ENCODE results near the gene TLE3. TPM values are rescaled to one million over a fixed set of nuclear protein-coding genes. Genes with fewer than 3 reads are reported as not detected.
A peak's percentile ranks its signal among the peaks of the same experiment; 100 is the strongest.

Gene TLE3
- total RNA-seq, 1 experiment from 2014 or later = 98.2 TPM

GRCh38 chr15:70014860-70015490 lies 82.7 kb downstream of the TLE3 start:
- H3K4me3 Mint-ChIP-seq = peak overlapping the region in 1 of 2 experiments; percentile 48; a peak in 2 of 5 replicates

More at GRCh38 chr15:70014860-70015490, 82.7 kb downstream of the TLE3 start:
- Histone ChIP-seq H3K23ac (ENCODE audit: insufficient read length, low read depth, low read length) (no peak overlapping the region), H2BK20ac (ENCODE audit: low read depth, low read length, poor library complexity, severe bottlenecking) (no peak overlapping the region), H2BK5ac (ENCODE audit: insufficient read length, low read length) (no peak overlapping the region), H2BK12ac (ENCODE audit: insufficient read length, low read depth, low read length) (no peak overlapping the region), H3K27ac (ENCODE audit: insufficient read length, low read depth, low read length) (no peak overlapping the region), H3K79me1 (ENCODE audit: insufficient read depth, low read depth, low read length, poor library complexity, severe bottlenecking) (no peaks in the 10 kb centered on the region), H3K4me1 (ENCODE audit: insufficient read depth, low read length) (no peaks in the 10 kb centered on the region; the same call in 1 of the 2 replicates), H2AK5ac (ENCODE audit: insufficient read length, low read length) (no peak overlapping the region), H3K27me3 (ENCODE audit: insufficient read depth, low read length) (no peaks in the 10 kb centered on the region), H2BK120ac (ENCODE audit: low read depth, low read length, poor library complexity, severe bottlenecking) (no peak overlapping the region), H3K23me2 (ENCODE audit: insufficient read length, low read depth, low read length, poor library complexity, severe bottlenecking) (no peaks in the 10 kb centered on the region), H4K8ac (replicated peaks; ENCODE audit: insufficient read length, low read depth, low read length) (no peak overlapping the region), H3K14ac (ENCODE audit: insufficient read depth, low read length) (no peak overlapping the region), H3K9ac (ENCODE audit: extremely low read depth, insufficient read length, low read length) (no peak overlapping the region), H3K56ac (ENCODE audit: insufficient read length, low read depth, low read length) (no peak overlapping the region), H4K5ac (ENCODE audit: insufficient read length, low read depth, low read length) (no peak overlapping the region), H4K91ac (ENCODE audit: insufficient read length, low read depth, low read length) (no peak overlapping the region), H3K9me3 (ENCODE audit: control insufficient read depth, low read depth, low read length) (no peaks in the 10 kb centered on the region), H3K18ac (ENCODE audit: insufficient read length, low read depth, low read length) (no peak overlapping the region), H3K4me2 (ENCODE audit: insufficient read depth, insufficient read length, low read length) (peak overlapping the region; percentile 23), H2AFZ (ENCODE audit: low read length) (no peak overlapping the region), H2BK15ac (ENCODE audit: low read depth, low read length) (no peak overlapping the region), H3T11ph (ENCODE audit: low read length) (no peak overlapping the region), H4K20me1 (ENCODE audit: control insufficient read depth, insufficient read depth, insufficient read length) (no peaks in the 10 kb centered on the region), H3K4ac (ENCODE audit: low read depth, low read length) (no peak overlapping the region), H3K79me2 (ENCODE audit: insufficient read depth, low read length) (no peaks in the 10 kb centered on the region)
- TF ChIP-seq, protein P1, sequence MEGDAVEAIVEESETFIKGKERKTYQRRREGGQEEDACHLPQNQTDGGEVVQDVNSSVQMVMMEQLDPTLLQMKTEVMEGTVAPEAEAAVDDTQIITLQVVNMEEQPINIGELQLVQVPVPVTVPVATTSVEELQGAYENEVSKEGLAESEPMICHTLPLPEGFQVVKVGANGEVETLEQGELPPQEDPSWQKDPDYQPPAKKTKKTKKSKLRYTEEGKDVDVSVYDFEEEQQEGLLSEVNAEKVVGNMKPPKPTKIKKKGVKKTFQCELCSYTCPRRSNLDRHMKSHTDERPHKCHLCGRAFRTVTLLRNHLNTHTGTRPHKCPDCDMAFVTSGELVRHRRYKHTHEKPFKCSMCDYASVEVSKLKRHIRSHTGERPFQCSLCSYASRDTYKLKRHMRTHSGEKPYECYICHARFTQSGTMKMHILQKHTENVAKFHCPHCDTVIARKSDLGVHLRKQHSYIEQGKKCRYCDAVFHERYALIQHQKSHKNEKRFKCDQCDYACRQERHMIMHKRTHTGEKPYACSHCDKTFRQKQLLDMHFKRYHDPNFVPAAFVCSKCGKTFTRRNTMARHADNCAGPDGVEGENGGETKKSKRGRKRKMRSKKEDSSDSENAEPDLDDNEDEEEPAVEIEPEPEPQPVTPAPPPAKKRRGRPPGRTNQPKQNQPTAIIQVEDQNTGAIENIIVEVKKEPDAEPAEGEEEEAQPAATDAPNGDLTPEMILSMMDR (conservative IDR thresholded peaks at IDR 0.05) = no peak
- Mint-ChIP-seq H3K4me1 (peaks cover 30 to 36% of the 10 kb centered on the region in 2 experiments), H3K27ac (peak overlapping the region; percentile 74 to 88 (median 85); a peak in 5 of 7 replicates), H3K9me3 (no peaks in the 10 kb centered on the region; a peak in 2 of 5 replicates), H3K27me3 (ENCODE audit: low read depth) (peaks cover 18% of the 10 kb centered on the region), H3K36me3 (ENCODE audit: insufficient read depth in 1 of 3, low read depth in 3 of 3) (0 out of 7 replicates have a peak, but pooled peaks cover 0 to 4% (median 0%) of the 10 kb centered on the region in 3 experiments)
- peak; percentile 94 for DNase-seq
- WGBS (ENCODE audit: extremely low coverage, insufficient read length, low lambda C conversion rate) = no CpG with 5 or more reads among the region's 9 CpGs

Data from H9 (cell line).